ENCODE measurements around the gene CLIP2. TPM values are rescaled to one million over a fixed set of nuclear protein-coding genes. Genes with fewer than 3 reads are reported as not detected.

Gene CLIP2
- total RNA-seq, 1 donor, result 70.9 TPM

GRCh38 chr7:74284781-74285259 lies 4.4 kb upstream of the CLIP2 start:
- no peaks in the 10 kb centered on the region for H3K9me3 ChIP-seq (ENCODE audit: low read depth, low read length)
- no peaks in the 10 kb centered on the region for H3K36me3 ChIP-seq (ENCODE audit: insufficient read depth, low read length)
- H3K27ac ChIP-seq (ENCODE audit: low read depth, low read length), result no peak overlapping the region
- H4K20me1 ChIP-seq (ENCODE audit: insufficient read depth, low read length), result no peaks in the 10 kb centered on the region
- H3K4me1 ChIP-seq (ENCODE audit: insufficient read depth, low read length), result peaks cover 26% of the 10 kb centered on the region
- H3K27me3 ChIP-seq (ENCODE audit: insufficient read depth, low read length), result no peaks in the 10 kb centered on the region
- peaks cover 9% of the 10 kb centered on the region for H3K79me2 ChIP-seq (ENCODE audit: insufficient read depth, low read length)
- no peak overlapping the region for H3K4me2 ChIP-seq (ENCODE audit: insufficient read depth, low read length)
- DNase-seq (ENCODE audit: insufficient read length, low spot score, missing footprints), result no peak
- no peak overlapping the region for H2AFZ ChIP-seq (ENCODE audit: low read length)
- TF ChIP-seq, protein P1, sequence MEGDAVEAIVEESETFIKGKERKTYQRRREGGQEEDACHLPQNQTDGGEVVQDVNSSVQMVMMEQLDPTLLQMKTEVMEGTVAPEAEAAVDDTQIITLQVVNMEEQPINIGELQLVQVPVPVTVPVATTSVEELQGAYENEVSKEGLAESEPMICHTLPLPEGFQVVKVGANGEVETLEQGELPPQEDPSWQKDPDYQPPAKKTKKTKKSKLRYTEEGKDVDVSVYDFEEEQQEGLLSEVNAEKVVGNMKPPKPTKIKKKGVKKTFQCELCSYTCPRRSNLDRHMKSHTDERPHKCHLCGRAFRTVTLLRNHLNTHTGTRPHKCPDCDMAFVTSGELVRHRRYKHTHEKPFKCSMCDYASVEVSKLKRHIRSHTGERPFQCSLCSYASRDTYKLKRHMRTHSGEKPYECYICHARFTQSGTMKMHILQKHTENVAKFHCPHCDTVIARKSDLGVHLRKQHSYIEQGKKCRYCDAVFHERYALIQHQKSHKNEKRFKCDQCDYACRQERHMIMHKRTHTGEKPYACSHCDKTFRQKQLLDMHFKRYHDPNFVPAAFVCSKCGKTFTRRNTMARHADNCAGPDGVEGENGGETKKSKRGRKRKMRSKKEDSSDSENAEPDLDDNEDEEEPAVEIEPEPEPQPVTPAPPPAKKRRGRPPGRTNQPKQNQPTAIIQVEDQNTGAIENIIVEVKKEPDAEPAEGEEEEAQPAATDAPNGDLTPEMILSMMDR (IDR thresholded peaks at IDR 0.05; ENCODE audit: extremely low read depth, low read depth, low read length), result no peak
- no peak overlapping the region for H3K4me3 ChIP-seq (ENCODE audit: insufficient read depth, low read length)

DNA sequence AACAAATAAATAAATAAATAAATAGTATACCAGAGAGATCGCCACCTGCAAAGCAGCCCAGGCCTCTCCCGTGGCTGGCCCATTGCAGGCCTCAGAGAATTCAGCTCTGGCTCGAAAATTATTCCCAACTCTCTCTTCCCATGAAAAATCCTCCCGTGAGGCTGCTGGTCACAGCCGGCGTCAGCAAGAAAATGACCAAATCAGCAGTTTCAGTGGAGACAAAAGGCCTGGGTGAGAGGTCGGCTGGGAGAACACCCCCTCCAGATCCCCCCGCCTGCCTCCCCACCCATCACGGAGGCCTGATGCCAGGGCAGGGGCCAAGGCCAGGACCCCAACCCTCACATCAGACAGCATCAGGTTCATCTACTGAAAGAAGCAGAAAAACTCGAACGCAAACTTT lies 3.1 kb upstream of the CLIP2 start:
- H3K4me3 ChIP-seq (ENCODE audit: insufficient read depth, low read length), result no peak overlapping the region
- H3K27me3 ChIP-seq (ENCODE audit: insufficient read depth, low read length), result no peaks in the 10 kb centered on the region
- TF ChIP-seq, protein P1 (IDR thresholded peaks at IDR 0.05; ENCODE audit: extremely low read depth, low read depth, low read length), result no peak
- no peaks in the 10 kb centered on the region for H3K9me3 ChIP-seq (ENCODE audit: low read depth, low read length)
- no peak for DNase-seq (ENCODE audit: insufficient read length, low spot score, missing footprints)
- H3K4me2 ChIP-seq (ENCODE audit: insufficient read depth, low read length), result no peak overlapping the region
- no peak overlapping the region for H2AFZ ChIP-seq (ENCODE audit: low read length)
- no peaks in the 10 kb centered on the region for H3K36me3 ChIP-seq (ENCODE audit: insufficient read depth, low read length)
- peaks cover 24% of the 10 kb centered on the region for H3K4me1 ChIP-seq (ENCODE audit: insufficient read depth, low read length)
- peaks cover 22% of the 10 kb centered on the region for H3K79me2 ChIP-seq (ENCODE audit: insufficient read depth, low read length)
- H3K27ac ChIP-seq (ENCODE audit: low read depth, low read length), result no peak overlapping the region
- H4K20me1 ChIP-seq (ENCODE audit: insufficient read depth, low read length), result peaks cover 9% of the 10 kb centered on the region

GRCh38 chr7:74287303-74288033 lies 1.7 kb upstream of the CLIP2 start:
- Histone ChIP-seq H4K20me1 (ENCODE audit: insufficient read depth, low read length) (peaks cover 21% of the 10 kb centered on the region), H3K36me3 (ENCODE audit: insufficient read depth, low read length) (no peaks in the 10 kb centered on the region), H3K4me2 (ENCODE audit: insufficient read depth, low read length) (peak overlapping the region; percentile 87), H3K79me2 (ENCODE audit: insufficient read depth, low read length) (peaks cover 35% of the 10 kb centered on the region), H2AFZ (ENCODE audit: low read length) (no peak overlapping the region), H3K4me3 (ENCODE audit: insufficient read depth, low read length) (no peak overlapping the region), H3K27ac (ENCODE audit: low read depth, low read length) (no peak overlapping the region), H3K9me3 (ENCODE audit: low read depth, low read length) (no peaks in the 10 kb centered on the region), H3K27me3 (ENCODE audit: insufficient read depth, low read length) (no peaks in the 10 kb centered on the region), H3K4me1 (ENCODE audit: insufficient read depth, low read length) (peaks cover 20% of the 10 kb centered on the region)
- TF ChIP-seq, protein P1 (IDR thresholded peaks at IDR 0.05; ENCODE audit: extremely low read depth, low read depth, low read length), result no peak
- DNase-seq (ENCODE audit: insufficient read length, low spot score, missing footprints), result no peak

DNA sequence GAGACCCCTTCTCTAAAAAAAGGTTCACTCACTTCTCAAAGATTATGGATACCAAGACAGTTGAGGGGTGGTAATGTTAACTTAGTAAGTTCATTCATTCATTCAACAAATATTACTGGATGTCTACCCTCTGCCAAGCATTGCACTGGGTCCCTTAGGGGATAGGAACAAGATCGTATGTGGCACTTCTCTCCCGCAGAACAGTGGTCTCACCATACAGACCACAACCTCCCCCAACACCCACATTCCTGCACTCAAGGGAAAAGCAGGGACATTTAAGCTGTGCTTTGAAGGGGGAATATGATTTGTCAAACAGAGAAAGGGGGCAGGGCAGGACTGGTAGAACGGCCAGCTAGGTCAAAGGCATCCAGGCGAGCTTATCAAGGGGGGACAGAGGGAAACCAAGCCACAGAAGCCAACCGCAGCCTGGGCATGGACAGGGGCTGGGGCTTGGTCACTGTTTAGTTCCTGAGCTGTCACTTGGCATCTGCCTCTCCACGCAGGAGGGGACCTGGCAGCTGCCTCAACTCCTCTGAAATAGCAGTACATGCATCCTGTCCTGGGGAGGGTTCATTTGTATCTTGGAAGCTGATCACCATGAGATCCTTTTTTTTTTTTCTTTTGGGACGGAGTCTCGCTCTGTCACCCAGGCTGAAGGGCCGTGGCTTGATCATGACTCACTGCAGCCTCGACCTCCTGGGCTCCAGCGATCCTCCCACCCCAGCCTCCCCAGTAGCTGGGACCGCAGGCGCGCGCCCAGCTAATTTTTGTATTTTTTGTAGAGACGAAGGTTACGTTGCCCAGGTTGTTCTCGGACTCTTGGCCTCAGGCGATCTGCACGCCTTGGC lies 949 bp upstream of the CLIP2 start:
- no peak for DNase-seq (ENCODE audit: insufficient read length, low spot score, missing footprints)
- H2AFZ ChIP-seq (ENCODE audit: low read length), result peak overlapping the region; percentile 95
- no peaks in the 10 kb centered on the region for H3K27me3 ChIP-seq (ENCODE audit: insufficient read depth, low read length)
- no peaks in the 10 kb centered on the region for H3K36me3 ChIP-seq (ENCODE audit: insufficient read depth, low read length)
- peak overlapping the region; percentile 73 for H3K4me3 ChIP-seq (ENCODE audit: insufficient read depth, low read length)
- H3K4me2 ChIP-seq (ENCODE audit: insufficient read depth, low read length), result peak overlapping the region; percentile 87
- peaks cover 23% of the 10 kb centered on the region for H3K4me1 ChIP-seq (ENCODE audit: insufficient read depth, low read length)
- H4K20me1 ChIP-seq (ENCODE audit: insufficient read depth, low read length), result peaks cover 29% of the 10 kb centered on the region
- peak overlapping the region; percentile 79 for H3K27ac ChIP-seq (ENCODE audit: low read depth, low read length)
- TF ChIP-seq, protein P1 (IDR thresholded peaks at IDR 0.05; ENCODE audit: extremely low read depth, low read depth, low read length), result no peak
- H3K9me3 ChIP-seq (ENCODE audit: low read depth, low read length), result no peaks in the 10 kb centered on the region
- peaks cover 43% of the 10 kb centered on the region for H3K79me2 ChIP-seq (ENCODE audit: insufficient read depth, low read length)
